KMS-11 (cell line): ENCODE measurements around the gene PRR36.

Experiments used
- H2AFZ ChIP-seq: fragments of 200-600 bp; sonication (generic); 2 replicates; pipeline ENCODE4 v1.6.1; 2016; ENCODE audit warnings: antibody characterized with exemption, mixed run types, low read depth
- H3K27ac ChIP-seq: fragments of 200-600 bp; sonication (generic); 2 replicates; pipeline ENCODE4 v1.6.1; 2016; ENCODE audit warnings: mild to moderate bottlenecking, mixed run types
- H3K27me3 ChIP-seq: fragments of 200-600 bp; sonication (generic); 2 replicates; pipeline ENCODE4 v1.6.1; 2017; ENCODE audit warnings: mild to moderate bottlenecking, low read depth, mixed run types, moderate library complexity; ENCODE audit not compliant: insufficient read depth
- H3K36me3 ChIP-seq: fragments of 200-600 bp; sonication (generic); 2 replicates; pipeline ENCODE4 v1.6.1; 2017; ENCODE audit warnings: mild to moderate bottlenecking, mixed run types; ENCODE audit not compliant: insufficient read depth
- H3K4me1 ChIP-seq: fragments of 200-600 bp; sonication (generic); 2 replicates; pipeline ENCODE4 v1.6.1; 2016; ENCODE audit warnings: mild to moderate bottlenecking, low read depth, mixed run types; ENCODE audit not compliant: poor library complexity, severe bottlenecking
- H3K4me2 ChIP-seq: fragments of 200-600 bp; sonication (generic); 2 replicates; pipeline ENCODE4 v1.7.0; 2016; ENCODE audit warnings: mild to moderate bottlenecking, mixed run types
- H3K4me3 ChIP-seq: fragments of 200-600 bp; sonication (generic); IDR thresholded peaks from 2 replicates; pipeline ENCODE4 v1.6.1; 2017; ENCODE audit warnings: low read depth, low read length, mixed read lengths; ENCODE audit not compliant: insufficient read depth
- H3K79me2 ChIP-seq: fragments of 200-600 bp; sonication (generic); 2 replicates; pipeline ENCODE4 v1.6.1; 2016; ENCODE audit warnings: low read depth, mixed run types; ENCODE audit not compliant: insufficient read depth
- H3K9ac ChIP-seq: fragments of 200-600 bp; sonication (generic); 2 replicates; pipeline ENCODE4 v1.6.1; 2016; ENCODE audit warnings: mild to moderate bottlenecking, mixed run types
- H4K20me1 ChIP-seq: fragments of 200-600 bp; sonication (generic); 2 replicates; pipeline ENCODE4 v1.6.1; 2016; ENCODE audit warnings: mild to moderate bottlenecking, mixed run types; ENCODE audit not compliant: insufficient read depth
- TF ChIP-seq, protein P1 (sequence below): fragments of 200-600 bp; sonication (generic); conservative IDR thresholded peaks from 2 replicates; pipeline ENCODE4 v1.6.1; 2017; ENCODE audit warnings: low read depth, mild to moderate bottlenecking, antibody characterized with exemption, low read length, moderate library complexity, mixed read lengths

PRR36 gene

DNA sequence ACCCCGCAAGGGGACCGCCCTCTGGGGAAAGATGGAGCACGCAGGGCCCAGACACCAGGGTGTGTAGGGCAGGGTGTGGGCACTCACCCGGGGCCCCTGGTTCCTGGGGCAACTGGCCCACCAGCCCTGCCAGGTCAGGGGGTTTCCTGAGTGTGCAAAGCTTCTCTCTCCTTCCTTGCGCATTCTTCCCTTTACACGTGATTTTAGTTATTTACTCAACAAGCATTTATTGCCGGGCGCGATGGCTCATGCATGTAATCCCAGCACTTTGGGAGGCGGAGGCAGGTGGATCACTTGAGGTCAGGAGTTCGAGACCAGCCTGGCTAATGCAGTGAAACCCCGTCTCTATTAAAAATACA lies 20.4 kb downstream of the PRR36 start:
- Histone ChIP-seq H4K20me1 (no peaks in the 10 kb centered on the region), H3K27me3 (no peaks in the 10 kb centered on the region), H3K36me3 (no peaks in the 10 kb centered on the region), H3K27ac (no peak overlapping the region), H3K79me2 (no peaks in the 10 kb centered on the region), H3K9ac (no peak overlapping the region), H2AFZ (no peak overlapping the region), H3K4me2 (no peak overlapping the region), H3K4me3 (no peak overlapping the region), H3K4me1 (peaks cover 4% of the 10 kb centered on the region)
- TF ChIP-seq, protein P1, sequence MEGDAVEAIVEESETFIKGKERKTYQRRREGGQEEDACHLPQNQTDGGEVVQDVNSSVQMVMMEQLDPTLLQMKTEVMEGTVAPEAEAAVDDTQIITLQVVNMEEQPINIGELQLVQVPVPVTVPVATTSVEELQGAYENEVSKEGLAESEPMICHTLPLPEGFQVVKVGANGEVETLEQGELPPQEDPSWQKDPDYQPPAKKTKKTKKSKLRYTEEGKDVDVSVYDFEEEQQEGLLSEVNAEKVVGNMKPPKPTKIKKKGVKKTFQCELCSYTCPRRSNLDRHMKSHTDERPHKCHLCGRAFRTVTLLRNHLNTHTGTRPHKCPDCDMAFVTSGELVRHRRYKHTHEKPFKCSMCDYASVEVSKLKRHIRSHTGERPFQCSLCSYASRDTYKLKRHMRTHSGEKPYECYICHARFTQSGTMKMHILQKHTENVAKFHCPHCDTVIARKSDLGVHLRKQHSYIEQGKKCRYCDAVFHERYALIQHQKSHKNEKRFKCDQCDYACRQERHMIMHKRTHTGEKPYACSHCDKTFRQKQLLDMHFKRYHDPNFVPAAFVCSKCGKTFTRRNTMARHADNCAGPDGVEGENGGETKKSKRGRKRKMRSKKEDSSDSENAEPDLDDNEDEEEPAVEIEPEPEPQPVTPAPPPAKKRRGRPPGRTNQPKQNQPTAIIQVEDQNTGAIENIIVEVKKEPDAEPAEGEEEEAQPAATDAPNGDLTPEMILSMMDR: no peak

- H3K27me3 ChIP-seq: no peaks in the 10 kb centered on the region
- no peaks in the 10 kb centered on the region for H4K20me1 ChIP-seq
- TF ChIP-seq, protein P1: peak; percentile 83
- H3K27ac ChIP-seq: no peak overlapping the region
- no peak overlapping the region for H3K4me3 ChIP-seq
- no peak overlapping the region for H3K4me2 ChIP-seq
- no peak overlapping the region for H3K9ac ChIP-seq
- no peaks in the 10 kb centered on the region for H3K36me3 ChIP-seq
- peaks cover 4% of the 10 kb centered on the region for H3K4me1 ChIP-seq
- no peak overlapping the region for H2AFZ ChIP-seq
- no peaks in the 10 kb centered on the region for H3K79me2 ChIP-seq
Observed at GRCh38 chr19:7852851-7853769, 21.1 kb downstream of the PRR36 start.

- Histone ChIP-seq H2AFZ (no peak overlapping the region), H3K79me2 (no peaks in the 10 kb centered on the region), H3K27ac (no peak overlapping the region), H4K20me1 (no peaks in the 10 kb centered on the region), H3K9ac (no peak overlapping the region), H3K4me2 (no peak overlapping the region), H3K4me1 (peaks cover 4% of the 10 kb centered on the region), H3K4me3 (no peak overlapping the region), H3K36me3 (no peaks in the 10 kb centered on the region), H3K27me3 (no peaks in the 10 kb centered on the region)
- TF ChIP-seq, protein P1: no peak
Observed at GRCh38 chr19:7851623-7852500, 22.3 kb downstream of the PRR36 start.

DNA sequence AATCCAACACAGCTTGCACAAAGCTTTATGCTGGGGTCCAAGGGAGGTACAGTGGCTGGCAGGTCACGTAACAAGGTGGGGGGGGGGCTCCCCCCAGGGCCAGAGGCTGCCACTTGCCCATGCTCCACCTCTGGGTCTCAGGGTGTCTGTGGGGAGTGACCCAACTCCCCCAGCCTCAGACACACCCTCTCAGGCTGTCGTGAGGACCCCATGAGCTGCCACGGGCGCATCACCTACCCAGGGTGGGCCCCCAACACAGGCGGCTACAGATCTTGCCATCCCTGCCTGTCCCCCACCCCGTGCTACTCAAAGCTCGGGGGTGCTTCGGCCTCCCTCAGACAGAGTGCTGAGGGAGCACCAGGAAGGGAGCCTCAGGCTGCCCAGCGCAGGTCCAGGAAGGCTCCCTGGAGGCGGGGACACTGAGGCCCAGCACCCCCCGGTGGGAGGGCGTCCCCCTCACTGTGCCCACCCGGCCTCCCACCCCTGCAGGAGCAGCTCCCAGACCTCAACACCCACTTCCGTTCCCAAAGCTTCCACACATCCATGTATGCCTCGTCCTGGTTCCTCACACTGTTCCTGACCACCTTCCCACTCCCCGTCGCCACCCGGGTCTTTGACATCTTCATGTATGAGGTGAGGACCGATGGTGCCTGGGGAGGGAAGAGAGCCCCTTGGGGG lies 23.1 kb downstream of the PRR36 start:
- Histone ChIP-seq H3K9ac (no peak overlapping the region), H3K4me1 (peaks cover 4% of the 10 kb centered on the region), H4K20me1 (no peaks in the 10 kb centered on the region), H3K36me3 (no peaks in the 10 kb centered on the region), H3K4me3 (no peak overlapping the region), H3K79me2 (no peaks in the 10 kb centered on the region), H3K27me3 (no peaks in the 10 kb centered on the region), H3K27ac (no peak overlapping the region), H3K4me2 (no peak overlapping the region), H2AFZ (no peak overlapping the region)
- TF ChIP-seq, protein P1: no peak
